K562 (cell line): Measurements from ENCODE around the gene CLCF1. TPM values are rescaled to one million over a fixed set of nuclear protein-coding genes. Genes with fewer than 3 reads are reported as not detected.

ENCODE experiments used
- ATAC-seq: fragments of 200-7000 bp; cut with Tn5 transposase; 3 replicates; pipeline ENCODE4 v1.9.1; 2020; ENCODE audit warnings: moderate library complexity
- BruUV-seq: library from RNA; stranded (reverse); fragments of 400-500 nt; replicated peaks from 2 replicates; lab custom pipeline; 2021; lab: Mats Ljungman, UMichigan
- CTCF ChIA-PET: fragments of 300-600 bp; formaldehyde crosslinking; extraction: SDS; loops from one replicate; lab custom pipeline; 2021; ENCODE audit warnings: low intra/inter-chr PET ratio; lab: Yijun Ruan, JAX
- POLR2A ChIA-PET: fragments of 300-600, 350-650 bp; sonication (Branson Sonifier 250); formaldehyde crosslinking; extraction: SDS; loops from one replicate; lab custom pipeline; 2021; ENCODE audit warnings: antibody characterized with exemption, inconsistent platforms; lab: Yijun Ruan, JAX
- DNase-seq, 4 experiments: peaks; one replicate each; pipeline versions ENCODE4 v3.0.0 to v3.0.0-alpha.2; 2011 to 2018; ENCODE audit warnings: low spot score in 3 of 4, mixed read lengths in 3 of 4; ENCODE audit errors: extremely low read depth in 1 of 4
- FAIRE-seq: peaks from 2 replicates; lab custom pipeline; 2011; peaks lifted over from hg19 to GRCh38; lab: Jason Lieb, UNC
- H2AFZ ChIP-seq: 2 replicates; pipeline ENCODE4 v1.6.0; 2011; ENCODE audit warnings: low read depth, low read length, control low read depth, inconsistent platforms
- H3K27ac ChIP-seq: fragments of 200-600 bp; 3 replicates; pipeline ENCODE4 v1.8.0; 2011; ENCODE audit warnings: low read depth, mild to moderate bottlenecking, control low read depth, inconsistent platforms, low read length, moderate library complexity, mixed read lengths; ENCODE audit errors: extremely low read depth
- H3K27me3 ChIP-seq, 2 experiments: fragments of 300-600 bp in 1 of 2; 2 replicates in 1 of 2; 3 replicates in 1 of 2; pipeline versions ENCODE4 v1.6.0 to v1.8.0; 2011; ENCODE audit warnings: inconsistent platforms in 2 of 2, low read length in 2 of 2, mild to moderate bottlenecking in 1 of 2, mixed read lengths in 1 of 2, moderate library complexity in 1 of 2; ENCODE audit not compliant: control insufficient read depth in 2 of 2, insufficient read depth in 2 of 2
- H3K36me3 ChIP-seq: fragments of 300-600 bp; 3 replicates; pipeline ENCODE4 v1.8.0; 2011; ENCODE audit warnings: mild to moderate bottlenecking, low read length, inconsistent platforms; ENCODE audit not compliant: control insufficient read depth, insufficient read depth
- H3K4me1 ChIP-seq, 2 experiments: fragments of 200-600 bp in 1 of 2; replicated peaks in 1 of 2; 2 replicates in 1 of 2; 3 replicates in 1 of 2; pipeline versions ENCODE4 v1.5.1 to v1.8.0; 2011; ENCODE audit warnings: inconsistent platforms in 2 of 2, low read length in 2 of 2, mild to moderate bottlenecking in 1 of 2, mixed read lengths in 1 of 2, moderate library complexity in 1 of 2; ENCODE audit not compliant: control insufficient read depth in 2 of 2, insufficient read depth in 2 of 2
- H3K4me2 ChIP-seq: 2 replicates; pipeline ENCODE4 v1.6.1; 2011; ENCODE audit warnings: low read length, control low read depth, inconsistent platforms, mixed read lengths; ENCODE audit not compliant: insufficient read depth
- H3K4me3 ChIP-seq: fragments of 200-600 bp; sonication (generic), shearing (Covaris generic); 2 replicates; pipeline ENCODE4 v1.5.1; 2016; ENCODE audit warnings: control low read depth, inconsistent platforms
- H3K79me2 ChIP-seq: fragments of 200-600 bp; 3 replicates; pipeline ENCODE4 v1.8.0; 2011; ENCODE audit warnings: low read length, inconsistent platforms; ENCODE audit not compliant: control insufficient read depth, insufficient read depth
- H3K9ac ChIP-seq, 2 experiments: 2 replicates each; pipeline versions ENCODE4 v1.6.0 to v1.6.1; 2011; ENCODE audit warnings: low read depth in 2 of 2, low read length in 2 of 2, control low read depth in 1 of 2, inconsistent platforms in 1 of 2, mild to moderate bottlenecking in 1 of 2, mixed read lengths in 1 of 2; ENCODE audit not compliant: insufficient read depth in 1 of 2
- H3K9me1 ChIP-seq: one replicate; pipeline ENCODE4 v1.6.0; 2011; ENCODE audit warnings: inconsistent platforms, mild to moderate bottlenecking, low read length, moderate library complexity; ENCODE audit not compliant: control insufficient read depth, insufficient read depth
- H3K9me3 ChIP-seq: replicated peaks from 2 replicates; pipeline ENCODE4 v1.5.1; 2011; ENCODE audit warnings: low read depth, low read length, inconsistent platforms; ENCODE audit not compliant: control insufficient read depth, insufficient read depth
- H4K20me1 ChIP-seq: replicated peaks from 2 replicates; pipeline ENCODE4 v1.6.1; 2011; ENCODE audit warnings: low read length, inconsistent platforms, mixed read lengths; ENCODE audit not compliant: control insufficient read depth, insufficient read depth
- ATF6 ChIP-seq: sonication (generic); formaldehyde crosslinking; IDR thresholded peaks from 2 replicates; pipeline ENCODE4 v1.4.0; 2020; ENCODE audit warnings: mild to moderate bottlenecking, missing genetic modification reagents
- CTCF ChIP-seq, 3 experiments: IDR thresholded peaks in 2 of 3; conservative IDR thresholded peaks in 1 of 3; 2 replicates each; pipeline ENCODE4 v1.5.1; 2011 to 2012; ENCODE audit warnings: low read length in 3 of 3, mild to moderate bottlenecking in 3 of 3, control low read depth in 2 of 3, improper control_type of control experiment in 1 of 3, inconsistent platforms in 1 of 3, low read depth in 1 of 3, mixed read lengths in 1 of 3, moderate library complexity in 1 of 3; ENCODE audit not compliant: insufficient read depth in 2 of 3
- CXXC5 ChIP-seq: fragments of 250-450 bp; sonication (Bioruptor Pico); IDR thresholded peaks from 2 replicates; pipeline ENCODE4 v1.8.0; 2022; ENCODE audit warnings: inconsistent platforms, mild to moderate bottlenecking, moderate library complexity
- E2F1 ChIP-seq: sonication (generic); formaldehyde crosslinking; IDR thresholded peaks from 2 replicates; pipeline ENCODE4 v1.8.1; 2023; ENCODE audit warnings: mild to moderate bottlenecking, missing genetic modification reagents, moderate library complexity
- ELF2 ChIP-seq: fragments of 250-450 bp; sonication (Bioruptor Pico); IDR thresholded peaks from 2 replicates; pipeline ENCODE4 v1.5.0; 2021; ENCODE audit warnings: mild to moderate bottlenecking
- FOXP1 ChIP-seq: sonication (generic); formaldehyde crosslinking; IDR thresholded peaks from 2 replicates; pipeline ENCODE4 v1.8.0; 2022; ENCODE audit warnings: mild to moderate bottlenecking, missing genetic modification reagents
- MXD1 ChIP-seq: fragments of 250-450 bp; sonication (Bioruptor Pico); IDR thresholded peaks from 2 replicates; pipeline ENCODE4 v1.8.0; 2021; ENCODE audit warnings: borderline replicate concordance, mild to moderate bottlenecking, moderate library complexity; ENCODE audit not compliant: poor library complexity, severe bottlenecking
- PTTG1 ChIP-seq: fragments of 450-650 bp; IDR thresholded peaks from 2 replicates; pipeline ENCODE4 v1.6.1; 2016; ENCODE audit warnings: low read depth, mild to moderate bottlenecking, missing genetic modification characterization, missing compliant biosample characterization
- RBM25 ChIP-seq: fragments of 200-400 bp; formaldehyde crosslinking; IDR thresholded peaks from 2 replicates; pipeline ENCODE4 v1.6.1; 2018; ENCODE audit warnings: low read length, low read depth, moderate library complexity; ENCODE audit not compliant: severe bottlenecking
- ZNF395 ChIP-seq: fragments of 200-800 bp; sonication (Bioruptor generic); IDR thresholded peaks from 2 replicates; pipeline ENCODE4 v1.6.1; 2017; ENCODE audit warnings: missing genetic modification characterization, missing compliant biosample characterization
- ZNF586 ChIP-seq: fragments of 450-650 bp; formaldehyde crosslinking; conservative IDR thresholded peaks from 2 replicates; pipeline ENCODE4 v1.4.0; 2020; ENCODE audit warnings: mild to moderate bottlenecking, moderate library complexity
- WGBS: fragments of 100-300 bp; shearing (Covaris generic); methylation state at CpG from one replicate; pipeline ENCODE4 v1.1.6; 2016; ENCODE audit warnings: low coverage, mixed read lengths; ENCODE audit not compliant: insufficient coverage; ENCODE audit errors: missing lambda C conversion rate; 5-methylcytosine and 5-hydroxymethylcytosine counted together
- in situ Hi-C: fragments of 300-500 bp; cut with MboI; formaldehyde crosslinking; loops from 4 replicates; pipeline ENCODE4 v1.15.0; 2018; ENCODE audit warnings: inconsistent platforms, mixed read lengths
- intact Hi-C: fragments of 100-400 bp; cut with micrococcal nuclease; formaldehyde crosslinking; loops from 2 replicates; pipeline ENCODE4 v1.14.2; 2022
- polyA plus RNA-seq, 8 experiments: library from polyadenylated mRNA; depleted of rRNA in 4 of 8; stranded (reverse) in 5 of 8; unstranded in 3 of 8; fragments of >200 nt; fragmentation: Nextera tagmentation in 2 of 8; fragmentation: Illumina TruSeq in 1 of 8; extraction: Ambion mirVana in 2 of 8; extraction: Trizol in 1 of 8; gene quantifications; 2 replicates each; pipeline versions ENCODE4 v1.2.1 to v1.2.3, GENCODE V29; 2011 to 2014; ENCODE audit warnings: inconsistent platforms in 1 of 8, missing spikeins in 1 of 8
- total RNA-seq, 7 experiments: library from RNA; depleted of rRNA in 6 of 7; stranded (reverse); fragments of >200 nt in 6 of 7; fragmentation: Illumina TruSeq in 2 of 7; extraction: Trizol in 2 of 7; gene quantifications; 2 replicates each; pipeline versions ENCODE4 v1.2.1 to v1.2.3, GENCODE V29; 2011 to 2021; ENCODE audit warnings: low replicate concordance in 1 of 7

Gene CLCF1
- total and polyA plus RNA-seq, 9 of the 15 experiments (the other 6 are each of a cell fraction or from before 2014, with no cell fraction given): 0.49 to 5.8 (median 3.0) TPM

GRCh38 chr11:67410984-67411784, 37.8 kb upstream of the CLCF1 start (continued):
- TF ChIP-seq ATF6 (no peak), MXD1 (CRISPR knock-in tag) (no peak)

GRCh38 chr11:67410369-67410831, 37.0 kb upstream of the CLCF1 start:
- Histone ChIP-seq H3K27me3 (no peaks in the 10 kb centered on the region), H3K9me1 (no peaks in the 10 kb centered on the region), H3K9ac (peak overlapping the region in 1 of 2 experiments; percentile 69; a peak in 2 of 4 replicates), H2AFZ (no peak overlapping the region), H3K9me3 (no peaks in the 10 kb centered on the region), H3K27ac (no peak overlapping the region), H3K4me1 (peaks cover 21 to 66% of the 10 kb centered on the region in 2 experiments), H3K36me3 (no peaks in the 10 kb centered on the region), H4K20me1 (no peaks in the 10 kb centered on the region; the same call in 1 of the 2 replicates), H3K4me3 (no peak overlapping the region), H3K79me2 (no peaks in the 10 kb centered on the region), H3K4me2 (no peak overlapping the region)
- in situ Hi-C loops: no loop called here
- WGBS: 57% methylated on average over 5 of the region's 15 CpGs
- CTCF ChIA-PET: no interaction called here
- no peak for DNase-seq
- no peak for FAIRE-seq
- no TSS peak for BruUV-seq
- no peak for ATAC-seq
- intact Hi-C loops: no loop called here
- POLR2A ChIA-PET: no interaction called here
- TF ChIP-seq RBM25: no peak
- no peak for TF ChIP-seq PTTG1 (tag)
- no peak for TF ChIP-seq CXXC5
- TF ChIP-seq FOXP1 (CRISPR knock-in tag): no peak
- TF ChIP-seq ZNF586 (CRISPR knock-in tag): no peak
- no peak for TF ChIP-seq ZNF395
- TF ChIP-seq CTCF (IDR thresholded peaks at IDR 0.05 in 2 of 3, conservative IDR thresholded peaks at IDR 0.05 in 1 of 3; ENCODE audit: insufficient read depth in 2 of 3, low read depth in 1 of 3, low read length in 3 of 3): no peak
- no peak for TF ChIP-seq E2F1
- no peak for TF ChIP-seq ELF2 (CRISPR knock-in tag)
